ENCODE data around the gene SCGB1D1. TPM values are rescaled to one million over a fixed set of nuclear protein-coding genes. Genes with fewer than 3 reads are reported as not detected.

The SCGB1D1 gene
- total RNA-seq, 6 experiments from 2014 or later, result not detected

DNA sequence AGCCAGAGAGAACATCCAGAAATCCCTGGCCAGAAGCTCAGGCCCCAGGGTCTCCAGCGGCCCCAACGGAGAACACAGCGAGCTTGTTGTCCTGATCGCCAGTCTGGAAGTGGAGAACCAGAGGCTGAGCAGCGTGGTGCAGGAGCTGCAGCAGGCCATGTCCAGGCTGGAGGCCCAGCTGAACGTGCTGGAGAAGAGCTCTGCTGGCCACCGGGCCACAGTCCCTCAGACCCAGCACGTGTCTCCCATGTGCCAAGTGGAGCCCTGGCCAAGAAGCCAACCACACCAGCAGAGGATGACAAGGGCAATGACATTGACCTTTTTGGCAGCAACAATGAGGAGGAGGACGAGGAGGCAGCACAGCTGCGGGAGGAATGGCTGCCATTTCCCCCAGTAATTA, 20.6 kb upstream of the SCGB1D1 start:
- Mint-ChIP-seq H3K9me3 (no peaks in the 10 kb centered on the region), H3K36me3 (ENCODE audit: low read depth) (no peaks in the 10 kb centered on the region), H3K27me3 (ENCODE audit: insufficient read depth) (peaks cover 36% of the 10 kb centered on the region), H3K27ac (no peak overlapping the region), H3K4me1 (ENCODE audit: low read depth) (peaks cover 19% of the 10 kb centered on the region), H3K4me3 (no peak overlapping the region)
- TF ChIP-seq, protein P1, sequence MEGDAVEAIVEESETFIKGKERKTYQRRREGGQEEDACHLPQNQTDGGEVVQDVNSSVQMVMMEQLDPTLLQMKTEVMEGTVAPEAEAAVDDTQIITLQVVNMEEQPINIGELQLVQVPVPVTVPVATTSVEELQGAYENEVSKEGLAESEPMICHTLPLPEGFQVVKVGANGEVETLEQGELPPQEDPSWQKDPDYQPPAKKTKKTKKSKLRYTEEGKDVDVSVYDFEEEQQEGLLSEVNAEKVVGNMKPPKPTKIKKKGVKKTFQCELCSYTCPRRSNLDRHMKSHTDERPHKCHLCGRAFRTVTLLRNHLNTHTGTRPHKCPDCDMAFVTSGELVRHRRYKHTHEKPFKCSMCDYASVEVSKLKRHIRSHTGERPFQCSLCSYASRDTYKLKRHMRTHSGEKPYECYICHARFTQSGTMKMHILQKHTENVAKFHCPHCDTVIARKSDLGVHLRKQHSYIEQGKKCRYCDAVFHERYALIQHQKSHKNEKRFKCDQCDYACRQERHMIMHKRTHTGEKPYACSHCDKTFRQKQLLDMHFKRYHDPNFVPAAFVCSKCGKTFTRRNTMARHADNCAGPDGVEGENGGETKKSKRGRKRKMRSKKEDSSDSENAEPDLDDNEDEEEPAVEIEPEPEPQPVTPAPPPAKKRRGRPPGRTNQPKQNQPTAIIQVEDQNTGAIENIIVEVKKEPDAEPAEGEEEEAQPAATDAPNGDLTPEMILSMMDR (IDR thresholded peaks at IDR 0.05), result no peak
- DNase-seq, result no peak

DNA sequence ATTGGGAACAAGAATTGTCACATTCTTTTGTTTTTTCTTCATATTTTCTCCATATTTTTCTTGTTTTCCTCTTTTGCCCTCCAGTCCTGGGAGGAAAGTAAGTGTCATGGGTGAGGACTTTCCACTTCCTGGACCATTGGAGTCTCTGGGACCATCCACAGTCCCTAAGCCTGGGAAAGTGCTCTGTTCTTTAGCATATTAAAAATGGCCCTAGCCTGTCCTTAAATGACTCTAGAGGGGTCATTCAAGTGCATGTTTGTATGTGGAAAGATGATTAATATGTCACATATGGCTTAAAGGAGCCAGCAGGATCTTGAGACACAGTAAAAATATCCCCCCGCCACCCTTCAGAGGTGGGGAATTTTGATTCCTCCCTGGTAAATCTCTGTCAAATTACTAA, 20.1 kb upstream of the SCGB1D1 start:
- TF ChIP-seq, protein P1 (IDR thresholded peaks at IDR 0.05), result no peak
- no peaks in the 10 kb centered on the region for H3K36me3 Mint-ChIP-seq (ENCODE audit: low read depth)
- H3K27me3 Mint-ChIP-seq (ENCODE audit: insufficient read depth), result peaks cover 39% of the 10 kb centered on the region
- H3K4me3 Mint-ChIP-seq, result no peak overlapping the region
- H3K4me1 Mint-ChIP-seq (ENCODE audit: low read depth), result peaks cover 19% of the 10 kb centered on the region
- DNase-seq, result no peak
- no peaks in the 10 kb centered on the region for H3K9me3 Mint-ChIP-seq
- no peak overlapping the region for H3K27ac Mint-ChIP-seq

DNA sequence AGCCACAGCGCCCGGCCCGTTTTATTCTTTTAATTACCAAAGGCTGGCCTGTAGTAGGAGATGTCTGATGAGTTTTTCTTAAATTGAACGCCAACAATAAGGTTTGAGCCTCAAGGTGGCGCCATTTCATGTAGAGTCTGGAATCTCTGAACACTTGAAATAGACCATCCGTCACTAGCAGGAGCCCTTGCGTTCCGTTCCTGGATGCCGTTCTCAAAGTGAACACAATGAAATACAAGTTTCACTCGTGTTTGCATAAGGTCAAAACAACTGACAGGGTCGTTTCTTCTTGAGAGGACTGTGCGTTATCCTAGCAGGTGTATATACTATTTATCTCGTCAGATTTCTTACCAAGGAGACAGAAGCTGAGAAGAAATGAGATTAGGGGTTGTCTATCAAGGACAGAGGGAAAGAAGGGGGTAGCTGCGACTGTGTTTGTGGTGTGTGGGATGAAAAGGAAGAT, 18.7 kb upstream of the SCGB1D1 start:
- no peak overlapping the region for H3K27ac Mint-ChIP-seq
- peak; percentile 65 for DNase-seq
- peaks cover 19% of the 10 kb centered on the region for H3K4me1 Mint-ChIP-seq (ENCODE audit: low read depth)
- peaks cover 45% of the 10 kb centered on the region for H3K27me3 Mint-ChIP-seq (ENCODE audit: insufficient read depth)
- no peak overlapping the region for H3K4me3 Mint-ChIP-seq
- no peaks in the 10 kb centered on the region for H3K9me3 Mint-ChIP-seq
- TF ChIP-seq, protein P1 (IDR thresholded peaks at IDR 0.05), result peak; percentile 83
- no peaks in the 10 kb centered on the region for H3K36me3 Mint-ChIP-seq (ENCODE audit: low read depth)

DNA sequence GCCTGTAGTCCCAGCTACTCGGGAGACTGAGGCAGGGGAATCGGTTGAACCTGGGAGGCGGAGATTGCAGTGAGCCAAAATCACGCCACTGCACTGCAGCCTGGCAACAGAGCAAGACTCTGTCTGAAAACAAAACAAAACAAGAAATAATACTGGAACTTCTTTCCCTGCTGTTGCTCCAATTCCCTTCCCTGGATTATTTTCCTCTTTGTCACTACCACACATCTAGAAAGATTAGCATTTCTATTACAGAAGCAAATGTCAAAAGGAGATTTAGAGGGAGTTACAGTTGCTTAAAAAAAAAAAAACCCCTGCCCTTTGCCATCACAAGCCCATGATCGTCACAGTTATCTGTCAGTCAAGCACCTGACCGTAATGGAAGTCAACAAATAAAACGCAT, 17.7 kb upstream of the SCGB1D1 start:
- Mint-ChIP-seq H3K27ac (no peak overlapping the region), H3K4me3 (no peak overlapping the region), H3K4me1 (ENCODE audit: low read depth) (peaks cover 19% of the 10 kb centered on the region), H3K36me3 (ENCODE audit: low read depth) (no peaks in the 10 kb centered on the region), H3K9me3 (no peaks in the 10 kb centered on the region), H3K27me3 (ENCODE audit: insufficient read depth) (peaks cover 42% of the 10 kb centered on the region)
- DNase-seq, result no peak
- TF ChIP-seq, protein P1 (IDR thresholded peaks at IDR 0.05), result no peak

DNA sequence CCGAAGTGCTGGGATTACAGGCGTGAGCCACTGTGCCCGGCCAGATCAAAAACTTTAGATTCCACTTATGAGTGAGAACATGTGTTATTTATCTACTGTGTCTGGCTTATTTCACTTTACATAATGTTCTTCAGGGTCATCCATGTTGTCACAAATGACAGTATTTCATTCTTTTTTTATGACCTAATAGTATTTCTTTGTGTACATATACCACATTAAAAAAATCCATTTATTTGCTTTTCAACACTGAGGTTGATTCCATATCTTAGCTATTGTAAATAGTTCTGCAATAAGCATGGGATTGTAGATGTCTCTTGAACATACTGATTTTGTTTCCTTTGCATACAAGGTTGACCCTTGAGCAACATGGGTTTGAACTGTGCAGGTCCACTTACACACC, 13.2 kb upstream of the SCGB1D1 start:
- Mint-ChIP-seq H3K9me3 (no peaks in the 10 kb centered on the region), H3K36me3 (ENCODE audit: low read depth) (no peaks in the 10 kb centered on the region), H3K27ac (no peak overlapping the region), H3K27me3 (ENCODE audit: insufficient read depth) (peaks cover 36% of the 10 kb centered on the region), H3K4me3 (no peak overlapping the region), H3K4me1 (ENCODE audit: low read depth) (no peaks in the 10 kb centered on the region)
- TF ChIP-seq, protein P1 (IDR thresholded peaks at IDR 0.05), result no peak
- no peak for DNase-seq

DNA sequence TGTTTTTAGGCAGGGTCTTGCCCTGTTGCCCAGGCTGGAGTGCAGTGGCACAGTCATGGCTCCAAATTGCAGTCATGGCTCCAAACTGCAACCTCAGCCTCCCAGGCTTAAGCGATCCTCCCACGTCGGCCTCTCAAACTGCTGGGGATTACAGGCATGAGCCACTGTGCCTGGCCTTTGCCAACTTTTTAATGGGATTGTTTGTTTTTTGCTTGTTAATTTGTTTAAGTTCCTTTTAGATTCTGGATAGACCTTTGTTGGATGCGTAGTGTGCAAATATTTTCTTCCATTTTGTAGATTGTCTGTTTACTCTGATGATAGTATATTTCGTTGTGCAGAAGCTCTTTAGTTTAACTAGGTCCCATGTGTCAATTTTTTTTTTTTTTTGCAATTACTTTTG, 10.0 kb upstream of the SCGB1D1 start:
- Mint-ChIP-seq H3K4me1 (ENCODE audit: low read depth) (no peaks in the 10 kb centered on the region), H3K9me3 (peaks cover 4% of the 10 kb centered on the region; the same call in 1 of the 2 replicates), H3K27ac (no peak overlapping the region), H3K4me3 (no peak overlapping the region), H3K36me3 (ENCODE audit: low read depth) (no peaks in the 10 kb centered on the region; the same call in 1 of the 2 replicates), H3K27me3 (ENCODE audit: insufficient read depth) (peaks cover 27% of the 10 kb centered on the region)
- TF ChIP-seq, protein P1 (IDR thresholded peaks at IDR 0.05), result no peak
- DNase-seq, result no peak

All from HFFc6 (cell line).